GM23338 (cell line): ENCODE measurements around the gene SFMBT2.

Experiments used
- CTCF ChIP-seq, 2 experiments: fragments of 200-600 bp in 1 of 2; sonication (generic) in 1 of 2; conservative IDR thresholded peaks; 2 replicates each; pipeline versions ENCODE4 v1.5.1 to v1.6.1; 2016 to 2017; ENCODE audit warnings: antibody characterized with exemption in 2 of 2, low read depth in 2 of 2, mild to moderate bottlenecking in 2 of 2, moderate library complexity in 1 of 2
- EZH2 ChIP-seq: fragments of 200-600 bp; sonication (generic); IDR thresholded peaks from one replicate; pipeline ENCODE4 v1.8.0; 2017; ENCODE audit warnings: antibody characterized with exemption, mild to moderate bottlenecking, low read depth; ENCODE audit not compliant: unreplicated experiment
- EZH2phosphoT487 ChIP-seq: fragments of 200-600 bp; sonication (generic); IDR thresholded peaks from one replicate; pipeline ENCODE4 v1.8.1; 2018; ENCODE audit warnings: antibody characterized with exemption; ENCODE audit not compliant: unreplicated experiment
- POLR2AphosphoS5 ChIP-seq: IDR thresholded peaks from 2 replicates; pipeline ENCODE4 v1.6.1; 2016; ENCODE audit warnings: antibody characterized with exemption, low read depth
- REST ChIP-seq: IDR thresholded peaks from one replicate; pipeline ENCODE4 v1.6.1; 2018; ENCODE audit warnings: antibody characterized with exemption; ENCODE audit not compliant: unreplicated experiment
- ZNF331 ChIP-seq: fragments of 250-450 bp; sonication (Bioruptor Pico); IDR thresholded peaks from 2 replicates; pipeline ENCODE4 v1.5.0; 2020; ENCODE audit warnings: low read depth, mild to moderate bottlenecking, moderate library complexity

DNA sequence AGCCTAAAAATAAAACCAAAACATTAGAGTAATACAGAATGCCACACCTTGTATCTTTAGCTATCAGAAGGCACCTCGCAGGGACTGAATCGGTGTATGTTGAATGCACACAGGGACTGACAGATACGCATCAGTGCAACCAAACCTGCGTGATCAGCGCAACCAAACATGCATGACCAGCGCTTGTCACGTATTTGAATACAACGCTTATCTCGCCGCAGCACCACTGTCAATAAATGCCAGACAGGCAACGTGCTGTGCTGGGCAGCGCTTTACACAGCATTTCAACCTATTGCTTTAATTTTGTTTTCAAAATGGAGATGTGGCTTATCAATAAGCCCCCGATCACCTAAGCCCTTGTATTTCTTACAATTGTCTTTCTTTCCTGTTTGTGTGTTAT is 242.4 kb downstream of the SFMBT2 start:
- TF ChIP-seq EZH2 (no peak), CTCF (conservative IDR thresholded peaks at IDR 0.05; ENCODE audit: low read depth in 2 of 2) (no peak), POLR2AphosphoS5 (no peak), ZNF331 (CRISPR knock-in tag) (no peak), REST (no peak), EZH2phosphoT487 (no peak)
